H9 (cell line): ENCODE data around the gene RUSF1. TPM values are rescaled to one million over a fixed set of nuclear protein-coding genes. Genes with fewer than 3 reads are reported as not detected.

Experiments used
- DNase-seq: peaks from one replicate; pipeline ENCODE4 v3.0.0-alpha.2; 2017
- H2AFZ ChIP-seq: one replicate; pipeline ENCODE4 v1.6.1; 2013; ENCODE audit warnings: mild to moderate bottlenecking, low read length, control low read depth, moderate library complexity
- H2AK5ac ChIP-seq: 2 replicates; pipeline ENCODE4 v1.6.1; 2013; ENCODE audit warnings: low read length, control low read depth, mixed read lengths; ENCODE audit not compliant: insufficient read length
- H2BK120ac ChIP-seq: one replicate; pipeline ENCODE4 v1.6.1; 2013; ENCODE audit warnings: low read depth, mild to moderate bottlenecking, low read length, control low read depth, inconsistent platforms; ENCODE audit not compliant: poor library complexity, severe bottlenecking
- H2BK12ac ChIP-seq: 2 replicates; pipeline ENCODE4 v1.6.1; 2013; ENCODE audit warnings: low read length, control low read depth, mixed read lengths, low read depth; ENCODE audit not compliant: insufficient read length
- H2BK15ac ChIP-seq: 2 replicates; pipeline ENCODE4 v1.6.1; 2013; ENCODE audit warnings: low read depth, low read length, control low read depth
- H2BK20ac ChIP-seq: one replicate; pipeline ENCODE4 v1.6.1; 2013; ENCODE audit warnings: low read depth, mild to moderate bottlenecking, low read length, control low read depth, inconsistent platforms; ENCODE audit not compliant: poor library complexity, severe bottlenecking
- H2BK5ac ChIP-seq: 2 replicates; pipeline ENCODE4 v1.6.1; 2013; ENCODE audit warnings: low read length, control low read depth, mixed read lengths; ENCODE audit not compliant: insufficient read length
- H3K14ac ChIP-seq: 2 replicates; pipeline ENCODE4 v1.6.1; 2013; ENCODE audit warnings: low read length, control low read depth; ENCODE audit not compliant: insufficient read depth
- H3K18ac ChIP-seq: 2 replicates; pipeline ENCODE4 v1.6.1; 2013; ENCODE audit warnings: low read depth, mild to moderate bottlenecking, mixed read lengths, low read length, control low read depth; ENCODE audit not compliant: insufficient read length
- H3K23ac ChIP-seq: 2 replicates; pipeline ENCODE4 v1.6.1; 2013; ENCODE audit warnings: low read length, control low read depth, mixed read lengths, low read depth; ENCODE audit not compliant: insufficient read length
- H3K23me2 ChIP-seq: 2 replicates; pipeline ENCODE4 v1.6.1; 2013; ENCODE audit warnings: low read depth, mild to moderate bottlenecking, mixed read lengths, low read length, control low read depth; ENCODE audit not compliant: insufficient read length, poor library complexity, severe bottlenecking
- H3K27ac ChIP-seq: 2 replicates; pipeline ENCODE4 v1.5.1; 2013; ENCODE audit warnings: low read length, control low read depth, mixed read lengths, low read depth; ENCODE audit not compliant: insufficient read length
- H3K27me3 ChIP-seq: 2 replicates; pipeline ENCODE4 v1.6.1; 2013; ENCODE audit warnings: low read length, control low read depth, inconsistent platforms; ENCODE audit not compliant: insufficient read depth
- H3K4ac ChIP-seq: 2 replicates; pipeline ENCODE4 v1.6.1; 2013; ENCODE audit warnings: low read depth, mild to moderate bottlenecking, control low read depth, inconsistent platforms, low read length, moderate library complexity
- H3K4me1 ChIP-seq: 2 replicates; pipeline ENCODE4 v1.6.1; 2013; ENCODE audit warnings: low read length, control low read depth, inconsistent platforms; ENCODE audit not compliant: insufficient read depth
- H3K4me2 ChIP-seq: 2 replicates; pipeline ENCODE4 v1.6.1; 2013; ENCODE audit warnings: low read length, control low read depth, mixed read lengths; ENCODE audit not compliant: insufficient read length, insufficient read depth
- H3K56ac ChIP-seq: 2 replicates; pipeline ENCODE4 v1.6.1; 2013; ENCODE audit warnings: low read depth, mild to moderate bottlenecking, mixed read lengths, low read length, control low read depth; ENCODE audit not compliant: insufficient read length
- H3K79me1 ChIP-seq: 2 replicates; pipeline ENCODE4 v1.6.1; 2013; ENCODE audit warnings: low read depth, mild to moderate bottlenecking, moderate library complexity, low read length, control low read depth, inconsistent platforms; ENCODE audit not compliant: insufficient read depth, poor library complexity, severe bottlenecking
- H3K79me2 ChIP-seq: 2 replicates; pipeline ENCODE4 v1.6.1; 2013; ENCODE audit warnings: low read length, control low read depth, inconsistent platforms; ENCODE audit not compliant: insufficient read depth
- H3K9ac ChIP-seq: 2 replicates; pipeline ENCODE4 v1.6.1; 2013; ENCODE audit warnings: low read length, control low read depth, mixed read lengths; ENCODE audit not compliant: insufficient read length; ENCODE audit errors: extremely low read depth
- H3K9me3 ChIP-seq: one replicate; pipeline ENCODE4 v1.6.1; 2013; ENCODE audit warnings: low read depth, low read length, inconsistent platforms; ENCODE audit not compliant: control insufficient read depth
- H3T11ph ChIP-seq: one replicate; pipeline ENCODE4 v1.6.1; 2013; ENCODE audit warnings: mild to moderate bottlenecking, low read length, control low read depth, inconsistent platforms
- H4K20me1 ChIP-seq: one replicate; pipeline ENCODE4 v1.6.1; 2013; ENCODE audit not compliant: control insufficient read depth, insufficient read length, insufficient read depth
- H4K5ac ChIP-seq: 2 replicates; pipeline ENCODE4 v1.6.1; 2013; ENCODE audit warnings: low read depth, mild to moderate bottlenecking, mixed read lengths, low read length, control low read depth; ENCODE audit not compliant: insufficient read length
- H4K8ac ChIP-seq: replicated peaks from 2 replicates; pipeline ENCODE4 v1.6.1; 2013; ENCODE audit warnings: low read length, control low read depth, mixed read lengths, low read depth; ENCODE audit not compliant: insufficient read length
- H4K91ac ChIP-seq: 2 replicates; pipeline ENCODE4 v1.6.1; 2013; ENCODE audit warnings: low read depth, mild to moderate bottlenecking, moderate library complexity, mixed read lengths, low read length, control low read depth; ENCODE audit not compliant: insufficient read length
- H3K27ac Mint-ChIP-seq, 3 experiments: 2 replicates in 2 of 3; 3 replicates in 1 of 3; pipeline ENCODE4 v1.8.0; 2020 to 2021; ENCODE audit warnings: mixed read lengths in 3 of 3, mild to moderate bottlenecking in 1 of 3, moderate library complexity in 1 of 3
- H3K27me3 Mint-ChIP-seq: 2 replicates; pipeline ENCODE4 v1.8.0; 2021; ENCODE audit warnings: low read depth, mild to moderate bottlenecking, moderate library complexity, mixed read lengths
- H3K36me3 Mint-ChIP-seq, 3 experiments: 2 replicates in 2 of 3; 3 replicates in 1 of 3; pipeline ENCODE4 v1.8.0; 2020 to 2021; ENCODE audit warnings: low read depth in 3 of 3, mixed read lengths in 3 of 3; ENCODE audit not compliant: insufficient read depth in 1 of 3
- H3K4me1 Mint-ChIP-seq, 2 experiments: 2 replicates each; pipeline ENCODE4 v1.8.0; 2020; ENCODE audit warnings: mixed read lengths in 2 of 2
- H3K4me3 Mint-ChIP-seq, 2 experiments: 2 replicates in 1 of 2; 3 replicates in 1 of 2; pipeline ENCODE4 v1.8.0; 2020 to 2021; ENCODE audit warnings: mild to moderate bottlenecking in 2 of 2, mixed read lengths in 2 of 2, moderate library complexity in 1 of 2
- H3K9me3 Mint-ChIP-seq, 2 experiments: 2 replicates in 1 of 2; 3 replicates in 1 of 2; pipeline ENCODE4 v1.8.0; 2020; ENCODE audit warnings: mild to moderate bottlenecking in 2 of 2, mixed read lengths in 2 of 2, moderate library complexity in 1 of 2
- WGBS: extraction: QIAGEN DNeasy Blood & Tissue Kit; methylation state at CpG from one replicate; pipeline ENCODE4 v1.1.7; 2013; ENCODE audit warnings: missing lambda C conversion rate, low lambda C conversion rate, mixed read lengths; ENCODE audit not compliant: insufficient read length; ENCODE audit errors: extremely low coverage; 5-methylcytosine and 5-hydroxymethylcytosine counted together
- total RNA-seq: library from RNA; stranded (reverse); gene quantifications from 2 replicates; pipeline ENCODE4 v1.2.1, GENCODE V29; 2021
- TF ChIP-seq, protein P1 (sequence below): fragments of 200-600 bp; sonication (generic); conservative IDR thresholded peaks from 3 replicates; pipeline ENCODE4 v1.8.0; 2021; ENCODE audit warnings: antibody characterized with exemption, mild to moderate bottlenecking

RUSF1 gene
- total RNA-seq, 1 experiment from 2014 or later, result 33.4 TPM

DNA sequence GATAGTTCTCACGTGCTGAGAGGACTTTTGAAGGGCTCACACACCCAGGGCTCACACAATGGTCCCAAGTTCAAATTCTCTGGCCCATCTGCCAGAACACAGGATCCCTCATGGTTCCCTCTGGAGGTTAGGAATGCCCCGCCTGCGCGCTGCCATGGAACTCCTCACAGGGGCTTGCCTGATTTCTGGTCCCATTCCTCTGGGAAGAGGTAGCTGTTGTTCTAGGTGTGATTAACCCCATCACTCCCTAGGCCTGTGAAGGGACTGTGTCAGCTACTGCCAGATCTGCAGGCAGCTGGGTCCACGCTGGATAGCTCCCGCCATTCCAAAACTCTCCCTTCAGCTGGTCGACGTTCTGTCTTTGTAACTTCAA is 51.2 kb downstream of the RUSF1 start:
- Histone ChIP-seq H2BK5ac (no peak overlapping the region), H4K20me1 (no peaks in the 10 kb centered on the region), H3K56ac (no peak overlapping the region), H3K14ac (no peak overlapping the region), H3K23ac (no peak overlapping the region), H3K27ac (no peak overlapping the region), H4K5ac (no peak overlapping the region), H2BK15ac (no peak overlapping the region), H3K4me1 (peaks cover 9% of the 10 kb centered on the region; the same call in 1 of the 2 replicates), H4K8ac (no peak overlapping the region), H2BK20ac (no peak overlapping the region), H3K4me2 (no peak overlapping the region), H3K23me2 (peaks cover 8% of the 10 kb centered on the region), H2BK120ac (no peak overlapping the region), H3K18ac (no peak overlapping the region), H3K4ac (no peak overlapping the region), H3K9me3 (no peaks in the 10 kb centered on the region), H2AK5ac (no peak overlapping the region), H3K79me1 (peaks cover 4% of the 10 kb centered on the region), H3K79me2 (no peaks in the 10 kb centered on the region; the same call in 1 of the 2 replicates), H3T11ph (no peak overlapping the region), H3K27me3 (no peaks in the 10 kb centered on the region), H4K91ac (no peak overlapping the region), H2AFZ (no peak overlapping the region), H2BK12ac (no peak overlapping the region), H3K9ac (no peak overlapping the region)
- Mint-ChIP-seq H3K36me3 (peaks cover 0 to 5% (median 0%) of the 10 kb centered on the region in 3 experiments; a peak in 4 of 7 replicates), H3K27ac (no peak overlapping the region), H3K27me3 (no peaks in the 10 kb centered on the region), H3K4me1 (peaks cover 37 to 45% of the 10 kb centered on the region in 2 experiments), H3K9me3 (no peaks in the 10 kb centered on the region), H3K4me3 (peak overlapping the region in 1 of 2 experiments; percentile 92; a peak in 1 of 5 replicates)
- no peak for DNase-seq
- TF ChIP-seq, protein P1, sequence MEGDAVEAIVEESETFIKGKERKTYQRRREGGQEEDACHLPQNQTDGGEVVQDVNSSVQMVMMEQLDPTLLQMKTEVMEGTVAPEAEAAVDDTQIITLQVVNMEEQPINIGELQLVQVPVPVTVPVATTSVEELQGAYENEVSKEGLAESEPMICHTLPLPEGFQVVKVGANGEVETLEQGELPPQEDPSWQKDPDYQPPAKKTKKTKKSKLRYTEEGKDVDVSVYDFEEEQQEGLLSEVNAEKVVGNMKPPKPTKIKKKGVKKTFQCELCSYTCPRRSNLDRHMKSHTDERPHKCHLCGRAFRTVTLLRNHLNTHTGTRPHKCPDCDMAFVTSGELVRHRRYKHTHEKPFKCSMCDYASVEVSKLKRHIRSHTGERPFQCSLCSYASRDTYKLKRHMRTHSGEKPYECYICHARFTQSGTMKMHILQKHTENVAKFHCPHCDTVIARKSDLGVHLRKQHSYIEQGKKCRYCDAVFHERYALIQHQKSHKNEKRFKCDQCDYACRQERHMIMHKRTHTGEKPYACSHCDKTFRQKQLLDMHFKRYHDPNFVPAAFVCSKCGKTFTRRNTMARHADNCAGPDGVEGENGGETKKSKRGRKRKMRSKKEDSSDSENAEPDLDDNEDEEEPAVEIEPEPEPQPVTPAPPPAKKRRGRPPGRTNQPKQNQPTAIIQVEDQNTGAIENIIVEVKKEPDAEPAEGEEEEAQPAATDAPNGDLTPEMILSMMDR, result no peak
- no CpG with 5 or more reads among the region's 8 CpGs for WGBS
